HepG2 (cell line): ENCODE data around the gene TTLL10. TPM values are rescaled to one million over a fixed set of nuclear protein-coding genes. Genes with fewer than 3 reads are reported as not detected.

Experiments
- BHLHE40 ChIP-seq: IDR thresholded peaks from 2 replicates; pipeline ENCODE4 v1.6.1; 2011; ENCODE audit warnings: low read length, improper control_type of control experiment
- CBX2 ChIP-seq, 2 experiments: fragments of 200-600 bp in 1 of 2; sonication (generic); formaldehyde crosslinking in 1 of 2; IDR thresholded peaks; 2 replicates each; pipeline versions ENCODE4 v1.7.0 to v1.8.1; 2018 to 2022; ENCODE audit warnings: low read depth in 2 of 2, low read length in 1 of 2, mild to moderate bottlenecking in 1 of 2, missing genetic modification reagents in 1 of 2
- THAP9 ChIP-seq: sonication (generic); formaldehyde crosslinking; IDR thresholded peaks from 2 replicates; pipeline ENCODE4; 2020; ENCODE audit warnings: missing genetic modification reagents, mild to moderate bottlenecking, borderline replicate concordance
- ZNF350 ChIP-seq: sonication (generic); formaldehyde crosslinking; IDR thresholded peaks from 2 replicates; pipeline ENCODE4 v1.4.0; 2020; ENCODE audit warnings: mild to moderate bottlenecking, low read depth, missing genetic modification reagents, borderline replicate concordance
- ZNF432 ChIP-seq: sonication (generic); formaldehyde crosslinking; IDR thresholded peaks from 2 replicates; pipeline ENCODE4 v1.5.0; 2020; ENCODE audit warnings: missing genetic modification reagents, mild to moderate bottlenecking, borderline replicate concordance
- polyA plus RNA-seq, 8 experiments: library from polyadenylated mRNA; depleted of rRNA in 3 of 8; stranded (reverse) in 7 of 8; unstranded in 1 of 8; fragments of >200 nt; fragmentation: Illumina TruSeq in 4 of 8; extraction: Trizol in 4 of 8; gene quantifications; 2 replicates each; pipeline versions ENCODE4 v1.2.1 to v1.2.3, GENCODE V29; 2011 to 2016; ENCODE audit warnings: low read depth in 4 of 8, missing spikeins in 1 of 8, mixed read lengths in 1 of 8; ENCODE audit not compliant: insufficient read depth in 1 of 8
- total RNA-seq, 5 experiments: library from RNA; depleted of rRNA; stranded (reverse); fragments of >200 nt; fragmentation: Illumina TruSeq; extraction: Trizol; gene quantifications; 2 replicates each; pipeline ENCODE4 v1.2.3, GENCODE V29; 2016; ENCODE audit warnings: low read depth in 1 of 5
- TF ChIP-seq, protein P1 (sequence below): sonication (generic); formaldehyde crosslinking; IDR thresholded peaks from 2 replicates; pipeline ENCODE4 v1.4.0; 2020; ENCODE audit warnings: missing genetic modification reagents

TTLL10 gene
- total and polyA plus RNA-seq, 2 of the 13 experiments (the other 11 are each of a cell fraction or from before 2014, with no cell fraction given), result not detected

- TF ChIP-seq THAP9 (CRISPR knock-in tag) (0 out of 2 replicates have a peak, but pooled peaks have one; percentile 12), BHLHE40 (no peak), CBX2 (IDR thresholded peaks at IDR 0.05; ENCODE audit: low read depth, low read length) (no peak), CBX2 (CRISPR knock-in tag; IDR thresholded peaks at IDR 0.05; ENCODE audit: low read depth) (no peak), ZNF350 (CRISPR knock-in tag) (0 out of 2 replicates have a peak, but pooled peaks have one; percentile 5), ZNF432 (no peak)
- TF ChIP-seq, protein P1, sequence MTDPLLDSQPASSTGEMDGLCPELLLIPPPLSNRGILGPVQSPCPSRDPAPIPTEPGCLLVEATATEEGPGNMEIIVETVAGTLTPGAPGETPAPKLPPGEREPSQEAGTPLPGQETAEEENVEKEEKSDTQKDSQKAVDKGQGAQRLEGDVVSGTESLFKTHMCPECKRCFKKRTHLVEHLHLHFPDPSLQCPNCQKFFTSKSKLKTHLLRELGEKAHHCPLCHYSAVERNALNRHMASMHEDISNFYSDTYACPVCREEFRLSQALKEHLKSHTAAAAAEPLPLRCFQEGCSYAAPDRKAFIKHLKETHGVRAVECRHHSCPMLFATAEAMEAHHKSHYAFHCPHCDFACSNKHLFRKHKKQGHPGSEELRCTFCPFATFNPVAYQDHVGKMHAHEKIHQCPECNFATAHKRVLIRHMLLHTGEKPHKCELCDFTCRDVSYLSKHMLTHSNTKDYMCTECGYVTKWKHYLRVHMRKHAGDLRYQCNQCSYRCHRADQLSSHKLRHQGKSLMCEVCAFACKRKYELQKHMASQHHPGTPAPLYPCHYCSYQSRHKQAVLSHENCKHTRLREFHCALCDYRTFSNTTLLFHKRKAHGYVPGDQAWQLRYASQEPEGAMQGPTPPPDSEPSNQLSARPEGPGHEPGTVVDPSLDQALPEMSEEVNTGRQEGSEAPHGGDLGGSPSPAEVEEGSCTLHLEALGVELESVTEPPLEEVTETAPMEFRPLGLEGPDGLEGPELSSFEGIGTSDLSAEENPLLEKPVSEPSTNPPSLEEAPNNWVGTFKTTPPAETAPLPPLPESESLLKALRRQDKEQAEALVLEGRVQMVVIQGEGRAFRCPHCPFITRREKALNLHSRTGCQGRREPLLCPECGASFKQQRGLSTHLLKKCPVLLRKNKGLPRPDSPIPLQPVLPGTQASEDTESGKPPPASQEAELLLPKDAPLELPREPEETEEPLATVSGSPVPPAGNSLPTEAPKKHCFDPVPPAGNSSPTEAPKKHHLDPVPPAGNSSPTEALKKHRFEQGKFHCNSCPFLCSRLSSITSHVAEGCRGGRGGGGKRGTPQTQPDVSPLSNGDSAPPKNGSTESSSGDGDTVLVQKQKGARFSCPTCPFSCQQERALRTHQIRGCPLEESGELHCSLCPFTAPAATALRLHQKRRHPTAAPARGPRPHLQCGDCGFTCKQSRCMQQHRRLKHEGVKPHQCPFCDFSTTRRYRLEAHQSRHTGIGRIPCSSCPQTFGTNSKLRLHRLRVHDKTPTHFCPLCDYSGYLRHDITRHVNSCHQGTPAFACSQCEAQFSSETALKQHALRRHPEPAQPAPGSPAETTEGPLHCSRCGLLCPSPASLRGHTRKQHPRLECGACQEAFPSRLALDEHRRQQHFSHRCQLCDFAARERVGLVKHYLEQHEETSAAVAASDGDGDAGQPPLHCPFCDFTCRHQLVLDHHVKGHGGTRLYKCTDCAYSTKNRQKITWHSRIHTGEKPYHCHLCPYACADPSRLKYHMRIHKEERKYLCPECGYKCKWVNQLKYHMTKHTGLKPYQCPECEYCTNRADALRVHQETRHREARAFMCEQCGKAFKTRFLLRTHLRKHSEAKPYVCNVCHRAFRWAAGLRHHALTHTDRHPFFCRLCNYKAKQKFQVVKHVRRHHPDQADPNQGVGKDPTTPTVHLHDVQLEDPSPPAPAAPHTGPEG (CRISPR knock-in tag), result no peak
- TF ChIP-seq, all 625 proteins: peak for 31
These were observed 5.7 kb upstream of the TTLL10 start (continued) for GRCh38 chr1:1167841-1168450.
